Muscle of leg (tissue), 9 donors: ENCODE results near the gene DTNB. TPM values are rescaled to one million over a fixed set of nuclear protein-coding genes. Genes with fewer than 3 reads are reported as not detected.

Source experiments
- polyA plus RNA-seq, 8 donors: library from polyadenylated mRNA; unstranded; fragments of 120-200 nt; gene quantifications; one replicate each; pipeline versions ENCODE4 v1.2.1 to v1.2.3, GENCODE V29; 2013; ENCODE audit warnings: inconsistent platforms in 1 of 8, low replicate concordance in 1 of 8; ENCODE audit not compliant: insufficient read length in 8 of 8, insufficient read depth in 1 of 8
- total RNA-seq: library from RNA; stranded (reverse); fragments of 120-200 nt; gene quantifications from one replicate; pipeline ENCODE4 v1.2.4, GENCODE V29; 2013

DTNB gene
- total and polyA plus RNA-seq, 9 donors = 3.7 to 6.7 (median 5.3) TPM

Other genes starting within 250 kb of the DTNB start
- gene ASXL2, start 204.9 kb upstream of the DTNB start, total RNA-seq = 8.0 TPM
- gene ASXL2, start 204.9 kb upstream of the DTNB start, polyA plus RNA-seq = 10 to 100 TPM in 6 of 8 donors, 1 to 10 TPM in 2; 8.6 to 14.9 (median 12.2) TPM